ENCODE measurements around the gene EMID1. TPM values are rescaled to one million over a fixed set of nuclear protein-coding genes. Genes with fewer than 3 reads are reported as not detected.

The EMID1 gene
- total and polyA plus RNA-seq, 10 donors = 18.5 to 90.3 (median 61.2) TPM

DNA sequence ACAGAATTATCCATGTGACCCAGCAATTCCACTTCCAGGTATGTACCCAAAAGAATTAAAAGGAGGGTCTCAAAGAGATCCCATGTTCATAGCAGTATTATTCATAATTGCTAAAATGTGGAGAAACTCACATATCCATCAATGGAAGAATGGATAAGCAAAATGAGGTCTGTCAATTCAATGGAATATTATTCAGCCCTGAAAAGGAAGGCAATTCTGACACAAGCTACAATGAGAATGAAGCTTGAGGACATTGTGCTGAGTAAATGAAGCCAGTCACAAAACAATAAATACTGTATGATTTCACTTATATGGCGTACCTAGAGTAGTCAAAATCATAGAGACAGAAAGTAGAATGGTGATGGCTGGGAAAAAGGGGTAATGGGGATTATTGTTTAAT, 19.4 kb upstream of the EMID1 start:
- DNase-seq = no peak
- Histone ChIP-seq H3K27ac (no peak overlapping the region), H3K36me3 (peaks cover 0 to 5% (median 0%) of the 10 kb centered on the region in 6 donors), H3K27me3 (replicated peaks in 1 of 7) (peaks cover 0 to 9% (median 0%) of the 10 kb centered on the region in 7 donors), H3K4me3 (no peak overlapping the region), H3K9me3 (peaks cover 0 to 3% (median 0%) of the 10 kb centered on the region in 8 donors), H3K4me1 (no peaks in the 10 kb centered on the region)
- TF ChIP-seq POLR2AphosphoS5 (IDR thresholded peaks at IDR 0.05) (no peak), POLR2A (IDR thresholded peaks at IDR 0.05) (no peak)
- intact Hi-C loops (cut with DNase I; ENCODE audit: low total_unique reads) = no loop called here
- 94 to 100% (median 97%) methylated on average over 1 of the region's 1 CpG for WGBS, 5 donors

DNA sequence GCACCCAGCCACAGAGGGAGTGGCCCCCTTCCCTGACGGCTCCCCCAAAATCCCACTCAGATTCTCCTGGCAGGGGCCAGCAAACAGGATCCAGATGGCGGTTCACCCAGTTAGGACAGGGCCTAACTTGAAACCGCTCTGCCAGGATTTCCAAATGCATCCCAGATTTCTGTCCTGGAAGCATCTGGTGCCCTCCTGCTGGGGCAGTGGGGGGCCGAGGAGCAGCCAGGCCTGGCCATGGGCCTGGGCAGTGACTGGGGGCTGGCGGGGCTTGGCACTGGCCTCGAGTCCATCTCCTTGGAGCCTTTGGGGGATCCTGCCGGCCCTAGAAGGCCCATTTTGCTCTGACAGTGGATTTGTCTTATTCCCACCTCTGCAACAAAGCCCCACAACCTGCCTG, 17.9 kb upstream of the EMID1 start:
- TF ChIP-seq POLR2A (IDR thresholded peaks at IDR 0.05) (no peak), POLR2AphosphoS5 (IDR thresholded peaks at IDR 0.05) (no peak)
- TF ChIP-seq, protein P1, sequence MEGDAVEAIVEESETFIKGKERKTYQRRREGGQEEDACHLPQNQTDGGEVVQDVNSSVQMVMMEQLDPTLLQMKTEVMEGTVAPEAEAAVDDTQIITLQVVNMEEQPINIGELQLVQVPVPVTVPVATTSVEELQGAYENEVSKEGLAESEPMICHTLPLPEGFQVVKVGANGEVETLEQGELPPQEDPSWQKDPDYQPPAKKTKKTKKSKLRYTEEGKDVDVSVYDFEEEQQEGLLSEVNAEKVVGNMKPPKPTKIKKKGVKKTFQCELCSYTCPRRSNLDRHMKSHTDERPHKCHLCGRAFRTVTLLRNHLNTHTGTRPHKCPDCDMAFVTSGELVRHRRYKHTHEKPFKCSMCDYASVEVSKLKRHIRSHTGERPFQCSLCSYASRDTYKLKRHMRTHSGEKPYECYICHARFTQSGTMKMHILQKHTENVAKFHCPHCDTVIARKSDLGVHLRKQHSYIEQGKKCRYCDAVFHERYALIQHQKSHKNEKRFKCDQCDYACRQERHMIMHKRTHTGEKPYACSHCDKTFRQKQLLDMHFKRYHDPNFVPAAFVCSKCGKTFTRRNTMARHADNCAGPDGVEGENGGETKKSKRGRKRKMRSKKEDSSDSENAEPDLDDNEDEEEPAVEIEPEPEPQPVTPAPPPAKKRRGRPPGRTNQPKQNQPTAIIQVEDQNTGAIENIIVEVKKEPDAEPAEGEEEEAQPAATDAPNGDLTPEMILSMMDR (IDR thresholded peaks at IDR 0.05 in 8 of 11, conservative IDR thresholded peaks at IDR 0.05 in 3 of 11) = no peak
- Histone ChIP-seq H3K9me3 (peaks cover 0 to 3% (median 0%) of the 10 kb centered on the region in 8 donors), H3K4me1 (no peaks in the 10 kb centered on the region), H3K27ac (no peak overlapping the region), H3K27me3 (replicated peaks in 1 of 7) (peaks cover 0 to 9% (median 0%) of the 10 kb centered on the region in 7 donors), H3K36me3 (no peaks in the 10 kb centered on the region), H3K4me3 (no peak overlapping the region)
- WGBS, 5 donors = 69 to 94% (median 92%) methylated on average over 4 to 7 of the region's 7 CpGs
- intact Hi-C loops (cut with DNase I; ENCODE audit: low total_unique reads) = no loop called here
- DNase-seq = no peak

DNA sequence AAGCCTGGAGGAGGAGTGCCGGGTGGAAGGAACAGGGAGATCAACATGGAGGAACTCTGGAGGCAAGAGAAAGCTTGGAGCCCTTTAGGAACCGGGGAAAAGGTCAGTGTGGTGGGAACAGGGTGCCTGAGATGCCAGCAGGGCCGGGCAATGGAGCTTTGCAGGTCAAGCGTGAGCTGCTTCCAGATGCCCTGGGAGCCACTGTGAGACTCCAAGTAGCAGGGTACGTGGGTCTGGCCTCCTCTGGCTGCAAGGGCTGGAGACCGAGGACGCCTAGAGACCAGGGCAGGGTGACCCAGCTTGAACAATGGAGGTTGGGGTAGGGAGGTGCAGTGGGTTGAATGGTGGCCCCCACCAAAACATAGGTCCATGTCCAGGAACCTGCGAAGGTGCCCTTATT, 15.6 kb upstream of the EMID1 start:
- 76 to 93% (median 83%) methylated on average over 8 of the region's 8 CpGs for WGBS, 5 donors

GRCh38 chr22:29190918-29191317, 14.8 kb upstream of the EMID1 start:
- H3K9me3 ChIP-seq = peaks cover 0 to 15% (median 3%) of the 10 kb centered on the region in 8 donors
- TF ChIP-seq POLR2AphosphoS5 (IDR thresholded peaks at IDR 0.05) = no peak
- no peak for TF ChIP-seq POLR2A (IDR thresholded peaks at IDR 0.05)
- TF ChIP-seq, protein P1 (IDR thresholded peaks at IDR 0.05 in 8 of 11, conservative IDR thresholded peaks at IDR 0.05 in 3 of 11) = no peak
- H3K27ac ChIP-seq = no peak overlapping the region
- WGBS, 5 donors = 84 to 95% (median 95%) methylated on average over 10 of the region's 10 CpGs
- intact Hi-C loops (cut with DNase I; ENCODE audit: low total_unique reads) = no loop called here
- no peak for DNase-seq
- no peaks in the 10 kb centered on the region for H3K36me3 ChIP-seq
- H3K27me3 ChIP-seq (replicated peaks in 1 of 7) = peaks cover 0 to 6% (median 0%) of the 10 kb centered on the region in 7 donors
- H3K4me1 ChIP-seq = peaks cover 0 to 12% (median 8%) of the 10 kb centered on the region in 6 donors
- no peak overlapping the region for H3K4me3 ChIP-seq

More for the DNA sequence above, 15.6 kb upstream of the EMID1 start:
- intact Hi-C loops (cut with DNase I; ENCODE audit: low total_unique reads) = no loop called here
- no peak overlapping the region for H3K4me3 ChIP-seq
- peaks cover 0 to 7% (median 0%) of the 10 kb centered on the region in 7 donors for H3K27me3 ChIP-seq (replicated peaks in 1 of 7)
- H3K36me3 ChIP-seq = no peaks in the 10 kb centered on the region
- peaks cover 0 to 15% (median 3%) of the 10 kb centered on the region in 8 donors for H3K9me3 ChIP-seq
- TF ChIP-seq POLR2A (IDR thresholded peaks at IDR 0.05) = no peak
- TF ChIP-seq, protein P1 (IDR thresholded peaks at IDR 0.05 in 8 of 11, conservative IDR thresholded peaks at IDR 0.05 in 3 of 11) = no peak
- no peak for TF ChIP-seq POLR2AphosphoS5 (IDR thresholded peaks at IDR 0.05)
- H3K4me1 ChIP-seq = peaks cover 0 to 4% (median under 1%) of the 10 kb centered on the region in 6 donors
- DNase-seq = no peak
- H3K27ac ChIP-seq = no peak overlapping the region

Measured in spleen (tissue), 11 donors.